Keratinocyte (primary cell): ENCODE results near the gene FDCSP.

Source experiments
- CTCF ChIP-seq, 3 experiments: IDR thresholded peaks in 1 of 3; conservative IDR thresholded peaks in 1 of 3; optimal IDR thresholded peaks in 1 of 3; 2 replicates in 2 of 3; 3 replicates in 1 of 3; pipeline versions ENCODE3 to v1.5.1; 2011; ENCODE audit warnings: low read length in 3 of 3, mild to moderate bottlenecking in 3 of 3, moderate library complexity in 2 of 3, control low read depth in 1 of 3, inconsistent platforms in 1 of 3; ENCODE audit not compliant: insufficient read depth in 2 of 3; ENCODE audit errors: extremely low read depth in 1 of 3
- EZH2 ChIP-seq: IDR thresholded peaks from one replicate; pipeline ENCODE4 v1.6.1; 2012; ENCODE audit warnings: inconsistent platforms, mild to moderate bottlenecking, low read length, moderate library complexity

- TF ChIP-seq EZH2 (no peak), CTCF (optimal IDR thresholded peaks at IDR 0.05 in 1 of 3, IDR thresholded peaks at IDR 0.05 in 1 of 3, conservative IDR thresholded peaks at IDR 0.05 in 1 of 3; ENCODE audit: extremely low read depth in 1 of 3, insufficient read depth in 2 of 3, low read length in 3 of 3) (no peak)
These were observed 51.2 kb downstream of the FDCSP start for GRCh38 chr4:70277121-70277520.
